HG03342 (cell line): ENCODE measurements around the gene JAM3.
"Not testable (repeated sequence)": the region's sequence is repeated elsewhere in the genome, so short reads cannot be mapped to it uniquely, and the experiment has no call there.

Experiments
- ATAC-seq: cut with Tn5 transposase; IDR thresholded peaks from one replicate; pipeline ENCODE4 v1.9.1; 2021; ENCODE audit warnings: mild to moderate bottlenecking, moderate library complexity; ENCODE audit not compliant: unreplicated experiment

Gene JAM3

GRCh38 chr11:134060316-134060715 is 8.6 kb upstream of the JAM3 start:
- no peak for ATAC-seq

GRCh38 chr11:134062265-134063123 is 6.4 kb upstream of the JAM3 start:
- ATAC-seq = no peak

DNA sequence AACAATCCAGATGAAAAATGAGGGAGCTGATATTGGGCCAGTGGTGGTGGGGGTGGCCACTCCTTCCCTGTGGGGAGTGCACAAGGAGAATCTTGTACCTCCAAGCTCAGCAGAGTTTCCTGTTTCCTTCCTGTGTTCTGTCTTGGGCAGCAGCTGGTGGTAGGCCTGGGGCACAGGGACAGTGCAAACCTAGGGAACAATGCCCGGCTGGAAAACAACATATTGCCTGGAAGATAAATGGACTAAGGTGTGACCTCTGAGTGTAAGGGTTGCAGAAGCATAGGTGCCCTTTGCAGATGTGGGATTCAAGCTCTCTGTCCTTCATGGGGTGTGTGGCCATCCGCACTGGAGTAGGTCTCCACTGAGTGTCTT is 5.8 kb upstream of the JAM3 start:
- no peak for ATAC-seq

GRCh38 chr11:134063991-134064747 is 4.7 kb upstream of the JAM3 start:
- ATAC-seq = no peak

DNA sequence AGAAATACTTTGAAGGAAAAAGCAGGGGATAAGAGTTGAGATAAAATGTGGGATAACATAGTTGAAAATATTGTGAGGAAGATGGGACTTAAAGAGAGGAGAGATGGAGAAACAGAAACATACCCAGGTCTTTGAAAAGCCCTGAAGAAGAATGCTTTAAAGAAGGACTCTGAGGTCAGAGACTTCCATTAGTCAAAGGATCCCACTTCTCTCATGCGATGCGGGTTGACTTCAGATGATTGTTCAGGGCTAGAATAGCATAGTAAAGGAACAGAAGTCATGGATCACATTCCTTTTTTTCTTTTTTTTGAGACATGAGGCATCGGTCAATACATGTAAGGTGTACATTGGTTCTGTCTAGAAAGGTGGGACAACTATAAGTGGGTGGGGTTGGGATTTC is 3.5 kb upstream of the JAM3 start:
- no peak for ATAC-seq

- ATAC-seq = no peak
These were observed 1.7 kb upstream of the JAM3 start for GRCh38 chr11:134066943-134067885.

DNA sequence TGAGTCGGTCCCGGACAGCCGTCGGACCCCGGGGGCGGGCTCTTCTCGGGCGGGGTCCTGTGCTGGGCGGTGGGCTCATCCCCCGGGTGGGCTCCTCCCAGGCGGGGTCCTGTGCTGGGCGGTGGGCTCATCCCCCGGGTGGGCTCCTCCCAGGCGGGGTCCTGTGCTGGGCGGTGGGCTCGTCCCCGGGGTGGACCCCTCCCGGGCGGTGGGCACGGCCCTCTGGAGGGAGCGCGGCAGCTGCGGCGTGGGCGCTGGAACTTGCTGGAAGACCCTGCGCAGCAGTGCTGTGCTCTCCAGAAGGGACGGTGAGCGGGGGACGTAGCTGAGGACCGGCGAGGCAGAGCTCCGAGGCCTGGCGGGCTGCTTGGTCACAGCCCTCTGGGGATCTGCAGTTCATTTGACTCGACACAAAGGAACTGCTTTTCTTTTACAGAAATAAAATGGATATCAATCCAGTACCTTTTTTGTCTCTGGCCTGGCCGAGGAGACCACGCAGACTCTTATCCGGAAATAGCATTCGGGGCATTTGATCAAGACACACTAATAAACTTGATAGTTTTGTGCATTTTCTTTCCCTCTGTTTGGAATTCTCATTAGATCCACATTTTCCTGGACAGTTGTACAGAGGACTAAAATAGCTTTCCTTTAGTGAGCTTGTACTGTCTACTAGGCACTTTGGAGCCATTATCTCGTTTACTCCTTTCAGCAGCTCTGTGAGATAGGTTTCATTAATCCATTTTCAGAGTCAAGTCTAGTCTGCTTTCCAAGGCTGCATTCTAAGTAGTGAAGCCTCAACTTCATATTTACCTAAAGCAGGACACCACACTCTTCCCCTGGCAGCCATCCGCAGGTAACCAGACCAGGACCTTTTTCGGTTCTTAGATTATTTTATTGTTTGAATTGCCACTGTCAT is 812 bp downstream of the JAM3 start:
- ATAC-seq = no peak

DNA sequence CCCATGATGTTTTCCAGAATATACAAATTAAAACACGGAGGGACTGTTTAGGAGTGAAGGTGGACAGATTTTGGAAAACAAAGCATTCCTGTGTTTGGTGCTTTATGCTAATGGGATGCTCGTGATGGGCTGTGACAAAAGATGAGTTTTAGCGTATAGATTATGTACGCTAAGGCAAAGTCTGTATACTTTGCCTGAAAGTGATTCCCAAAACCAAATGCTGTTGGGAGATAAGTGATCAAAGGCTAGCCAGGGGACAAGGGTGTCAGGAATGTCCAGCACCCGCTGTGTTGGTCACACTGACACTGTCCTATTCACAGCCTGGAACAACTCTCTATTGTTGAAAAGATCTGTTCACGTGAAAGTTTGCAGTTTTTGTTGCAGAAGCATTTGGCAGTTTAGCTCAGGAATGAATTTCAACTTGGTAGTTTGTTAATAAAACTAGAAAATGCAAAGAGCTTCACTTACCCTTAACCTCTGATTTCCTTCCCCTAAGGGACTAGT is 1.5 kb downstream of the JAM3 start:
- ATAC-seq = no peak

GRCh38 chr11:134071306-134071705 is 2.4 kb downstream of the JAM3 start:
- no peak for ATAC-seq

DNA sequence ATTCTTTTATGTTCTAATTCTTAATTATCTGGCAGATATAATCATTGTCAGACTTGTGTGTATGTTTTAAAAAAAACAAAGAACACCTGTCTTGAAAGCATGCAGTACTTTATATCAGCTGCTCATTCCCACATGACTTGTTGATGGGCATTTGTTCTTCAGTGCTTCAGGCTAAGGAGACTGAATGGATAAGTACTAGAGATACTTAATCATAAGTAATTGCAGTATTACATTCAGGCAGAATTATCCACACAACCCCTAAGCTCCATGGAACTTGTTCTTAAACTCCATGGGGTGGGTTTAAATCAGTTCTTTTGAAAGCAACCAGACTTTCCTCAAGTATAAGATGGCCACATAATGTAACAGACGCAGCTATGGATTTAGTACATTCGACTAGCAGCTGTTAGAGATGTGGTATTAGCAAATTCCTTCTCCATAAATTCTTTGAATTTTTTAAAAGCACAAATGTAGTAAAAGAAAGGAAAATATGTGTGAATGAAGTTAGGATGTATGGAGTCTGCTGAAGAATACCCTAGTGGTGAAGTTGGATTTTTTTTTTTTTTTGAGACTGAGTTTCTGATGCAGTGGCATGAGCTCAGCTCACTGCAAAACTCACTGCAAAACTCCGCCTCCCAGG is 3.0 kb downstream of the JAM3 start:
- ATAC-seq = no peak

DNA sequence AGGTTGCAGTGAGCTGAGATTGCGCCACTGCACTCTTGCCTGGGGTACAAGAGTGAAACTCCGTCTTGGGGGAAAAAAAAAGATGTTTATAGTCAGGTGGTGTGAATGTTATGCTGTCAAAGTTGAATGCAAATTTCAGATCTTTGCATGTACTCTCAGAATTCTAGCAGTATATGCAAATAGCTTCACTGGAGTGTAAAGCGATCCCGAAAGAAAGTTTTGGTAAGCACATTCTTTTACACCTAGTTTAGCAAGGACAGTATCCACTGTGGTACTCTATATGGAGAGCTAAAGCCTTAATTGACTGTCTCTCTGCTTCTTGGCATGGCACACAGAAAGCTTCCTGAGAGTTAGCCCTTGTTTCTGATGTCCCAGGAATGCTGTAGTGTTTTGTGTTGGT is 4.0 kb downstream of the JAM3 start:
- ATAC-seq = peak; percentile 55

- ATAC-seq = no peak
These were observed 5.5 kb downstream of the JAM3 start for GRCh38 chr11:134074346-134074745.

- ATAC-seq = no peak
These were observed 5.9 kb downstream of the JAM3 start for GRCh38 chr11:134074766-134075165.

DNA sequence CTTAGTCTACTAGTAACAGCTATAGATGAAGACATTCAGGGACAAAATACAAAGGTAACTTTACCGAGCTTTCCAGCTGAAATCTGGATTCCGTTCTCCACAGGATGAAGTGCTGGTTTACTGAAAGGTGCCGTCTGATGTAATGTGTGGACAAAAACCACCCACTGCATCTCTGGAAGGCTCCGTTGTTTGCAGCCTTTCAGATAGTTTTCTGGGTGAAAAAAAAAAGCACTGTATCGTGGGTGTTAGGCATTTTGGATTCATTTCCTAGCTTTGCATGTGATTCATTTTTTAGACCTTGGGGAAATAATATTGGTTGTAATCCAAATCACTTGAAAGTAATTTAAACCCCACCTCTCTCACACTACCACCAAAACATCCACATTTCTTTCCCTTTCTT is 10.4 kb downstream of the JAM3 start:
- no peak for ATAC-seq

DNA sequence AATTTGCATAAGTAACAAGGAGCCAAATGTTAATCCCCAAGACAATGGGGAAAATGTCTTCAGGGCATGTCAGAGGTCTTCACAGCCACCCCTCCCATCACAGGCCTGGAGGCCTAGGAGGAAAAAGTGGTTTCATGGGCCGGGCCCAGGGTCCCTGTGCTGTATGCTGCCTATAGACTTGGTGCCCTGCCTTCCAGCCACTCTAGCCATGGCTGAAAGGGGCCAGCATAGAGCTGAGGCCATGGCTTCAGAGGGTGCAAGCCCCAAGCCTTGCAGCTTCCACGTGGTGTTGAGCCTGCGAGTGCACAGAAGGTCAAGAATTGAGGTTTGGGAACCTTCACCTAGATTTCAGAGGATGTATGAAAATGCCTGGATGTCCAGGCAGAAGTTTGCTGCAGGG is 12.4 kb downstream of the JAM3 start:
- not testable (repeated sequence) for ATAC-seq

GRCh38 chr11:134082990-134083389 is 14.1 kb downstream of the JAM3 start:
- no peak for ATAC-seq

GRCh38 chr11:134086376-134086775 is 17.5 kb downstream of the JAM3 start:
- ATAC-seq = no peak

GRCh38 chr11:134092006-134092405 is 23.1 kb downstream of the JAM3 start:
- not testable (repeated sequence) for ATAC-seq

- no peak for ATAC-seq
These were observed 28.3 kb downstream of the JAM3 start for GRCh38 chr11:134097166-134097565.
